PC-3 (cell line): ENCODE data around the gene HFM1. TPM values are rescaled to one million over a fixed set of nuclear protein-coding genes. Genes with fewer than 3 reads are reported as not detected.

Source experiments
- ATAC-seq: fragments of 200-7000 bp; cut with Tn5 transposase; 2 replicates; pipeline ENCODE4 v1.9.1; 2020; ENCODE audit warnings: mild to moderate bottlenecking, moderate library complexity
- BruUV-seq: library from RNA; stranded (reverse); fragments of 400-500 nt; replicated peaks from 2 replicates; lab custom pipeline; 2021; lab: Mats Ljungman, UMichigan
- CTCF ChIA-PET: fragments of 300-600 bp; sonication (Branson Sonifier 250); formaldehyde crosslinking; loops from one replicate; lab custom pipeline; 2022; ENCODE audit warnings: antibody characterized with exemption; lab: Charles Lee
- POLR2A ChIA-PET: fragments of 300-600 bp; sonication (Branson Sonifier 250); formaldehyde crosslinking; loops from one replicate; lab custom pipeline; 2022; ENCODE audit warnings: antibody characterized with exemption; ENCODE audit not compliant: unreplicated experiment; lab: Charles Lee
- DNase-seq: peaks from one replicate; pipeline ENCODE4 v3.0.0-alpha.2; 2015
- H2AFZ ChIP-seq: fragments of 300-600 bp; sonication (generic); 2 replicates; pipeline ENCODE4 v1.6.0; 2016; ENCODE audit warnings: antibody characterized with exemption, low read length
- H3F3A ChIP-seq: fragments of 300-600 bp; sonication (generic); one replicate; pipeline ENCODE4 v1.6.0; 2017; ENCODE audit warnings: antibody characterized with exemption, low read length, control low read depth, mild to moderate bottlenecking; ENCODE audit not compliant: unreplicated experiment
- H3K27ac ChIP-seq: fragments of 300-600 bp; sonication (generic); 2 replicates; pipeline ENCODE4 v1.5.1; 2016; ENCODE audit warnings: mild to moderate bottlenecking, low read length
- H3K27me3 ChIP-seq: fragments of 300-600 bp; sonication (generic); 2 replicates; pipeline ENCODE4 v1.6.1; 2016; ENCODE audit warnings: low read length, mixed read lengths
- H3K36me3 ChIP-seq: fragments of 300-600 bp; sonication (generic); 2 replicates; pipeline ENCODE4 v1.6.1; 2016; ENCODE audit warnings: low read depth, mixed run types, low read length, mixed read lengths
- H3K4me1 ChIP-seq: fragments of 300-600 bp; sonication (generic); 2 replicates; pipeline ENCODE4 v1.5.1; 2016; ENCODE audit warnings: low read length; ENCODE audit not compliant: insufficient read depth
- H3K4me2 ChIP-seq: fragments of 300-600 bp; sonication (generic); 2 replicates; pipeline ENCODE4 v1.6.0; 2016; ENCODE audit warnings: low read length
- H3K4me3 ChIP-seq: fragments of 300-600 bp; sonication (generic); 2 replicates; pipeline ENCODE4 v1.5.1; 2016; ENCODE audit warnings: mild to moderate bottlenecking, low read length, mixed read lengths
- H3K79me2 ChIP-seq: fragments of 300-600 bp; sonication (generic); 2 replicates; pipeline ENCODE4 v1.6.1; 2017; ENCODE audit warnings: low read length, mixed read lengths
- H3K9ac ChIP-seq: fragments of 300-600 bp; sonication (generic); 2 replicates; pipeline ENCODE4 v1.6.0; 2016; ENCODE audit warnings: mild to moderate bottlenecking, low read length
- H3K9me2 ChIP-seq: fragments of 300-600 bp; sonication (generic); replicated peaks from 2 replicates; pipeline ENCODE4 v1.6.1; 2016; ENCODE audit warnings: mixed run types, low read length, mixed read lengths
- H3K9me3 ChIP-seq: fragments of 300-600 bp; sonication (generic); 2 replicates; pipeline ENCODE4 v1.6.1; 2016; ENCODE audit warnings: low read length, mixed read lengths
- H4K20me1 ChIP-seq: fragments of 300-600 bp; sonication (generic); 2 replicates; pipeline ENCODE4 v1.6.1; 2016; ENCODE audit warnings: low read length, mixed read lengths
- EZH2 ChIP-seq: fragments of 300-600 bp; sonication (generic); IDR thresholded peaks from one replicate; pipeline ENCODE4 v1.6.1; 2017; ENCODE audit warnings: antibody characterized with exemption, mild to moderate bottlenecking, low read length; ENCODE audit not compliant: unreplicated experiment
- EZH2phosphoT487 ChIP-seq: fragments of 300-600 bp; sonication (generic); IDR thresholded peaks from 2 replicates; pipeline ENCODE4 v1.6.1; 2018; ENCODE audit warnings: mild to moderate bottlenecking, antibody characterized with exemption, low read length, borderline replicate concordance
- intact Hi-C: fragments of 100-400 bp; cut with micrococcal nuclease; formaldehyde crosslinking; loops from 2 replicates; pipeline ENCODE4 v1.9.0; 2023
- total RNA-seq: library from RNA; depleted of rRNA; stranded (reverse); fragments of >200 nt; gene quantifications from 2 replicates; pipeline ENCODE4 v1.2.3, GENCODE V29; 2014
- TF ChIP-seq, protein P1 (sequence below): fragments of 300-600 bp; sonication (generic); conservative IDR thresholded peaks from 2 replicates; pipeline ENCODE4 v1.5.1; 2017; ENCODE audit warnings: antibody characterized with exemption, low read depth, mild to moderate bottlenecking, low read length

Gene HFM1
- total RNA-seq, 1 experiment from 2014 or later, result not detected

DNA sequence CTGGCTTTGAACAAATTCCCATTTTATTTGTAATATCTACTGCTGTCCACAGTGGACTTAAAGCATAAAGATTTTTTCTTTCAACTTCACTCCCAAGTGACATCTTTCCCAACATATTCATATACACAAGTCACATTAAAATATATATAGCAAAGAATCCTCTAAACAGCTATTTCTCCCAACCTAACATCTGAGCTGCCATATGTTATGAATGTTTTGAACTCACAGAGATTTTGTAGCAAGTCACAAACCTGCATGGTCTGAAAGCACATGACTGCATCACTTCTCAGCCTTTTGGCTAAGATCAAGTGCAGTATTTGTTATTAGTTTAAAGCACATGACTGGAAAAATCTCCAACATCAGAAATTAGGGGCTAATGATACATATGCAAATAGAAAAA is 7.7 kb upstream of the HFM1 start:
- H3K9me3 ChIP-seq, result no peaks in the 10 kb centered on the region
- intact Hi-C loops, result no loop called here
- H3K27me3 ChIP-seq, result peaks cover 77% of the 10 kb centered on the region
- no peaks in the 10 kb centered on the region for H3K79me2 ChIP-seq
- TF ChIP-seq EZH2 (no peak), EZH2phosphoT487 (no peak)
- TF ChIP-seq, protein P1, sequence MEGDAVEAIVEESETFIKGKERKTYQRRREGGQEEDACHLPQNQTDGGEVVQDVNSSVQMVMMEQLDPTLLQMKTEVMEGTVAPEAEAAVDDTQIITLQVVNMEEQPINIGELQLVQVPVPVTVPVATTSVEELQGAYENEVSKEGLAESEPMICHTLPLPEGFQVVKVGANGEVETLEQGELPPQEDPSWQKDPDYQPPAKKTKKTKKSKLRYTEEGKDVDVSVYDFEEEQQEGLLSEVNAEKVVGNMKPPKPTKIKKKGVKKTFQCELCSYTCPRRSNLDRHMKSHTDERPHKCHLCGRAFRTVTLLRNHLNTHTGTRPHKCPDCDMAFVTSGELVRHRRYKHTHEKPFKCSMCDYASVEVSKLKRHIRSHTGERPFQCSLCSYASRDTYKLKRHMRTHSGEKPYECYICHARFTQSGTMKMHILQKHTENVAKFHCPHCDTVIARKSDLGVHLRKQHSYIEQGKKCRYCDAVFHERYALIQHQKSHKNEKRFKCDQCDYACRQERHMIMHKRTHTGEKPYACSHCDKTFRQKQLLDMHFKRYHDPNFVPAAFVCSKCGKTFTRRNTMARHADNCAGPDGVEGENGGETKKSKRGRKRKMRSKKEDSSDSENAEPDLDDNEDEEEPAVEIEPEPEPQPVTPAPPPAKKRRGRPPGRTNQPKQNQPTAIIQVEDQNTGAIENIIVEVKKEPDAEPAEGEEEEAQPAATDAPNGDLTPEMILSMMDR, result no peak
- DNase-seq, result no peak
- H3F3A ChIP-seq, result no peaks in the 10 kb centered on the region
- ChIA-PET CTCF (no interaction called here), POLR2A (no interaction called here)
- H3K4me1 ChIP-seq, result no peaks in the 10 kb centered on the region
- ATAC-seq, result no peak
- no TSS peak for BruUV-seq
- H3K36me3 ChIP-seq, result no peaks in the 10 kb centered on the region
- no peak overlapping the region for H3K9ac ChIP-seq
- H3K4me3 ChIP-seq, result no peak overlapping the region
- H3K9me2 ChIP-seq, result no peaks in the 10 kb centered on the region
- no peak overlapping the region for H3K4me2 ChIP-seq
- no peaks in the 10 kb centered on the region for H4K20me1 ChIP-seq
- H3K27ac ChIP-seq, result no peak overlapping the region
- H2AFZ ChIP-seq, result no peak overlapping the region

DNA sequence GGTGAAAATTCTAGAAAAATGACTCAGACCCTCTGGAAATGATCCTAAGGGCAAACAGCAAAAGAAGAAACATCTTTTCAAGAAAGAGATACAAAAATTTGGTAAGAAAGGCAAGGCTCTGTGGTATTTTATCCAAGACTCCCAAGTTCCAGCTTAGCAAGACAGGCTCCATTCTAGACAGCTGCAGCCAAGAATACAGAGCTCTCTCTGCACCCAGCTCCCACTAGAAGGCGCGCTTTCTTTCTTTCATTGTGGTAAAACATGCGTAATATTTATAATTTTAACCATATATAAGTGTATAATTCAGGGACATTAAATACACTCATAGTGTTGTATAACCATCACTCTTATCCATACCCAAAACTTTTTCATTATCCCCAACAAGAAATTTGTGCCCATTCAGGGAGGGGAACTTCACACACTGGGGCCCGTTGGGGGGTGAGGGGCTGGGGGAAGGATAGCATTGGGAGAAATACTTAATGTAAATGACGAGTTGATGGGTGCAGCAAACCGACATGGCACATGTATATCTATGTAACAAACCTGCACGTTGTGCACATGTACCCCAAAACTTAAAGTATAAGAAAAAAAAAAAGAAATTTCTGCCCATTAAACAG is 2.2 kb upstream of the HFM1 start:
- POLR2A ChIA-PET, result no interaction called here
- peak; percentile 70 for ATAC-seq
- no TSS peak for BruUV-seq
- no peak overlapping the region for H3K27ac ChIP-seq
- H4K20me1 ChIP-seq, result no peaks in the 10 kb centered on the region
- CTCF ChIA-PET, result interaction anchor here (0.6 to 0.7 kb wide), 6 partner anchors 10 to 893 kb away, joined by 3 to 7 read pairs (median 3); no protein-coding TSS in a partner anchor
- H3K9me3 ChIP-seq, result no peaks in the 10 kb centered on the region
- H3K9ac ChIP-seq, result no peak overlapping the region
- H3K4me2 ChIP-seq, result no peak overlapping the region
- DNase-seq, result peak; percentile 44
- no peak overlapping the region for H3K4me3 ChIP-seq
- H3K36me3 ChIP-seq, result no peaks in the 10 kb centered on the region
- no peaks in the 10 kb centered on the region for H3K9me2 ChIP-seq
- TF ChIP-seq EZH2, result no peak
- TF ChIP-seq, protein P1, result peak; percentile 68
- H3F3A ChIP-seq, result no peaks in the 10 kb centered on the region
- intact Hi-C loops, result loop anchor here (10.0 kb wide), 1 partner anchor 832 kb away; no protein-coding TSS in a partner anchor
- no peak overlapping the region for H2AFZ ChIP-seq
- H3K27me3 ChIP-seq, result peaks cover 83% of the 10 kb centered on the region
- H3K79me2 ChIP-seq, result no peaks in the 10 kb centered on the region
- no peaks in the 10 kb centered on the region for H3K4me1 ChIP-seq

DNA sequence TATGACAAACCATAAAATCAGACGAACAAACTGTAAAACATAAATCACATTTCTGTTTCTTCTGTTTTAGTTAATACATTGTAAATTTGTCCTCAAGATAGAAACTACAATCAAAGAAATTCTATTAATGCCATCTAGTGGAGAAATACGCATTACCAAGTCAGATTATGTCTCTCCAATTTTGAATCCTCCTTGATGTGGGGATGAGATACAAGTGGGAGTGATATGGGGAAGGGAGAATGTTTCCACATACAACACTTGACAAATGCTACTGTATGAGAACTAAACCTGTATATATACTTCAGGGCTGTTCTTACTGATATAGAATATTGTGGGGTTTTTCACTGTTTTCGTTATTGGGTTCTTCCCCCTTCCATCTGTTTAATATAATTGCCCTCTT is 2.6 kb downstream of the HFM1 start:
- Histone ChIP-seq H3K4me3 (no peak overlapping the region), H3K27me3 (peaks cover 85% of the 10 kb centered on the region), H4K20me1 (no peaks in the 10 kb centered on the region), H3K9me2 (no peaks in the 10 kb centered on the region), H3K4me1 (no peaks in the 10 kb centered on the region), H2AFZ (no peak overlapping the region), H3K79me2 (no peaks in the 10 kb centered on the region), H3K9me3 (no peaks in the 10 kb centered on the region), H3K27ac (no peak overlapping the region), H3K9ac (no peak overlapping the region), H3K4me2 (no peak overlapping the region), H3K36me3 (no peaks in the 10 kb centered on the region), H3F3A (no peaks in the 10 kb centered on the region)
- TF ChIP-seq, protein P1, result peak; percentile 77
- TF ChIP-seq EZH2 (no peak), EZH2phosphoT487 (no peak)
- ATAC-seq (peak; percentile 56), DNase-seq (peak; percentile 55)
- intact Hi-C loops, result loop anchor here (1.0 to 10.0 kb wide), 4 partner anchors 120 to 1355 kb away; no protein-coding TSS in a partner anchor
- ChIA-PET CTCF (no interaction called here), POLR2A (no interaction called here)
- BruUV-seq, result no TSS peak
